Epithelial cell of proximal tubule (primary cell): Measurements from ENCODE around the gene COP1. TPM values are rescaled to one million over a fixed set of nuclear protein-coding genes. Genes with fewer than 3 reads are reported as not detected.
A peak's percentile ranks its signal among the peaks of the same experiment; 100 is the strongest.

ENCODE experiments used
- DNase-seq: peaks from one replicate; pipeline ENCODE4 v3.0.0-alpha.2; 2011; ENCODE audit warnings: low read depth
- H3K4me3 ChIP-seq: 2 replicates; pipeline ENCODE4 v1.5.1; 2011; ENCODE audit warnings: low read depth, mild to moderate bottlenecking, low read length
- total RNA-seq: library from RNA; depleted of rRNA; stranded (reverse); fragments of >200 nt; gene quantifications from 2 replicates; pipeline ENCODE4 v1.2.3, GENCODE V29; 2015
- TF ChIP-seq, protein P1 (sequence below): conservative IDR thresholded peaks from 2 replicates; pipeline ENCODE4 v1.5.1; 2012; ENCODE audit warnings: low read depth, mild to moderate bottlenecking, low read length

Gene COP1
- total RNA-seq, 1 donor from 2014 or later: 47.4 TPM

DNA sequence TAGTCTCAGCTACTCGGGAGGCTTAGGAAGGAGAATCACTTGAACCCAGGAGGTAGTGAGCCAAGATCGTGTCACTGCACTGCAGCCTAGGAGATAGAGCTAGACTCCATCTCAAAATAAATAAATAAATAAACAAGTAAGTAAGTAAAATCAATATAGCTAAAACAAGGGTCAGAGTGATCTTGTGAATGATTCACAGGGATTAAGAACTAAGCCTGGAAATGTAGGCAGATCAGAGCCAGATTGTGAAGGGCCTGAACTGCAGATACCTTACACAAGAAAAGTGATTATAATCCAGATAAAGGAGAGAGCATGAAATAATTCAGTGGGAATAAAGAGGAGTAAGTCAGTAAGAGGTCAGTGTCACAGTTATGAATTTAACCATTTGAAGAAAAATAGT lies 41.5 kb downstream of the COP1 start:
- DNase-seq: no peak
- TF ChIP-seq, protein P1, sequence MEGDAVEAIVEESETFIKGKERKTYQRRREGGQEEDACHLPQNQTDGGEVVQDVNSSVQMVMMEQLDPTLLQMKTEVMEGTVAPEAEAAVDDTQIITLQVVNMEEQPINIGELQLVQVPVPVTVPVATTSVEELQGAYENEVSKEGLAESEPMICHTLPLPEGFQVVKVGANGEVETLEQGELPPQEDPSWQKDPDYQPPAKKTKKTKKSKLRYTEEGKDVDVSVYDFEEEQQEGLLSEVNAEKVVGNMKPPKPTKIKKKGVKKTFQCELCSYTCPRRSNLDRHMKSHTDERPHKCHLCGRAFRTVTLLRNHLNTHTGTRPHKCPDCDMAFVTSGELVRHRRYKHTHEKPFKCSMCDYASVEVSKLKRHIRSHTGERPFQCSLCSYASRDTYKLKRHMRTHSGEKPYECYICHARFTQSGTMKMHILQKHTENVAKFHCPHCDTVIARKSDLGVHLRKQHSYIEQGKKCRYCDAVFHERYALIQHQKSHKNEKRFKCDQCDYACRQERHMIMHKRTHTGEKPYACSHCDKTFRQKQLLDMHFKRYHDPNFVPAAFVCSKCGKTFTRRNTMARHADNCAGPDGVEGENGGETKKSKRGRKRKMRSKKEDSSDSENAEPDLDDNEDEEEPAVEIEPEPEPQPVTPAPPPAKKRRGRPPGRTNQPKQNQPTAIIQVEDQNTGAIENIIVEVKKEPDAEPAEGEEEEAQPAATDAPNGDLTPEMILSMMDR: no peak
- no peak overlapping the region for H3K4me3 ChIP-seq

DNA sequence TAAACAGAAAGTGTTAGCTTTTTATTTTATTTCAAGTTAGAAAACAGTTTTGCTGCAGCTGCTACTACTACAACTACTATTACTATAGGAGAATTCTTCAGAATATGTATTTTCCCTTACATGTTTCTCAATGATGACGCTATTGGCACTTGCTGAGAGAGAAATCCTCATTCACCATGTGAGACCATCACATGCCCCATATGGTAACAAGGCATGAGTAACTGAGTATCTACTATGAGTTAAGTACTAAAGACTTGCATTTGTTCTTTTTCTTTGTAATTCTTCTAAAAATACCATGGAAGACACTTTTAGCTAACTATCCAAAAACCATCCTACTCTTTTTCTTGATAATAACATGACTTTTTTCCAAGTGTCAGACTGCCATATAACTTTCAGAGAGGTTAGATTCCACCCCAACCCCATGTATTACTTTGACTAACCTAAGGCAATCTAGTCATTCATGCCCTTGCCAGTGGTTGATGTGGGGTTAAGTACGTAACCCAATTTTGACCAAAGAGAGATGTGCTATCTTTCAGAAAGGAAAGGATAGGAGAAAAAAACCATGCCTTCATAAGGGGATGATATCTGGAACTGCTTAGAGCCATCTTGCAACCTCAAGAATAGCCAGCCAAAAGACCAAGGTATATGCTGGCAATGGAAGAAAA lies 42.9 kb downstream of the COP1 start:
- no peak overlapping the region for H3K4me3 ChIP-seq
- TF ChIP-seq, protein P1: no peak
- DNase-seq: no peak

DNA sequence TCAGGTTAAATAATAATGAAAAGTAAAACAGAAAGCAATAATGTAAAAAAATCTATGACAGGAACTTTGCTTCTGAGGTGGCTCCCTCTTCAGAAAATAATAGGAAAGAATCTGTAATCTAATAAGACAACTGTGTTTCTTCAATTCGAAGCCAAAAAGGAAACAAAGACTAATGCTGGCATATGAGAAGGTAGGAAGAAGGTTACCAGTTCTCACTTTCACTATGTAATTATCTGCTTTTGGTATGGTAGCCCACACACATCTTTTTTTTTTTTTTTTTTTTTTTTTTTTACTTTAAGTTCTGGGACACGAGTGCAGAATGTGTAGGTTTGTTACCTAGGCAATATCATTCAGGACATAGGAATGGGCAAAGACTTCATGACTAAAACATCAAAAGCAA lies 47.1 kb downstream of the COP1 start:
- DNase-seq: no peak
- H3K4me3 ChIP-seq: no peak overlapping the region
- TF ChIP-seq, protein P1: no peak

DNA sequence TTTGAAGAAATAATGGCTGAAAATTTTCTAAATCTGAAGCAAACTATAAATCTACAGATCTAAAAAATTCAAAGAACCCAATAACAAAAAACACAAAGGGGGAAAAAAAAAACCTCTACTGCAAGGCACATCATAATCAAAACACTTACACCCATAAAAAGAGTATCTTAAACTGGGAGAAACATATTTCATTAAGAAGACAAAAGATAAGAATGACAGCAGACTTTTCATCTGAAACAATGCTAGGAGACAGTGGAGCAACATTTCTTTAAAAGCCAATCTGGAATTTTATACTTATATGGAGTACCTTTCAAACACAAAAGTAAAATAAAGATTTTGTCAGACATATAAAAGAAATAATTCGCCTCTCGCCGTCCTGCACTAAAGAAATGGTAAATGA lies 49.1 kb downstream of the COP1 start:
- TF ChIP-seq, protein P1: no peak
- no peak for DNase-seq
- H3K4me3 ChIP-seq: no peak overlapping the region

DNA sequence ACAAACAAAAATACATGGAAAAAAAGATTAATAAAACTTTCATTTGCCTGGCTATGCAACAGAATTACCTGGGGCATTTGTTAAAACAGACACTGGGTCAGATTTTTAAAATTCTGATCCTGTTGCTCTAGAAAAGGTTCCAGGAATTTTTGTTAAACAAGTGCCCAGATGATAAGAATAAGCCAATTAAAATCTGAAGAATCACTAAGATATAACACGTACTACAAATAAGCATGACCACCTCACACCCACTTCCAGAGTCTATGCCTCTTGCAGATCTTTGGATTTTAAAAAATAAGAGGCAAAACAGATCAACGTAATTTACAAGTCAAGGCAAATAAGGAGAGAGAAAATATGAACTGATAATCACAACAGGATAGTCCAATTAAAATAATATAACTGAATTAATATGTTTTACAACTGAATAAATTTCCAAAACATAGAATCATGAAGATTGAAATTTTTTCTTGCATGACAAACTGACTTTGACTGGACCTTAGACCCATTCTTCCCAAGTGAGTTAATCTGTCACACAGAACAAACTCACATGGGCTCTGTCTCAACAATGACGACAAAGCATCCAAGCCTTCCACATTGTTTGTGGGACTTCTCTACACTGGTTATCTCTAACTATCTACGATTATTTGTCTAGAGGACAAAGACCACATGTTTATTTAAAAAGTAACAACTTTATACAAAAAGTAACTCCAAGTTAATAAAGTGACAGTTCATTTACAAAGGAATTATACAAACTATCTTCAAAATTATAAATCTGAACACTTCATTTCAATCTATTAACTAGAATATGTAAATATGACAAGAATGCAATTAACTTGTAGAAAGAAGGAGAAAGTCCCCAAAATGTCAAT lies 56.9 kb downstream of the COP1 start:
- DNase-seq: peak; percentile 33
- TF ChIP-seq, protein P1: no peak
- H3K4me3 ChIP-seq: no peak overlapping the region

DNA sequence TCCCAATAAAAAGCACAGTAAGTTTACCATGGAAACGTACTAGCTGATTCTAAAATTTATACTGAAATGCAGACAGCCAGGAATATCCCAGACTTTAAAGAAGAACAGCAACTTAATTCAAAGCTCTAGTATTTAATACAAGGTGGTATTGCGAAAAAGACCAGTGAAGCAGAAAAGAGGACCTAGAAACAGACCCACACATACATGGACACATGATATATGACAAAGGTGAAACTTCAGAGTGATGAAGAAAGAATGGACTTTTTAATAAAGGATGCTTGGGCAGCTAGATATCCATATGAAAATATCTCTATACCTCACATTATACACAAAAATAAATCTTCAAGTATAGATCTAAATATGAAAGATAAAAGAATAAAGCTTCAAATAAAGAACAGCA lies 62.6 kb downstream of the COP1 start:
- DNase-seq: no peak
- TF ChIP-seq, protein P1: no peak
- H3K4me3 ChIP-seq: no peak overlapping the region
